K562 (cell line): ENCODE measurements around the gene PHF20. TPM values are rescaled to one million over a fixed set of nuclear protein-coding genes. Genes with fewer than 3 reads are reported as not detected.

Source experiments
- HINFP ChIP-seq: fragments of 450-650 bp; conservative IDR thresholded peaks from 2 replicates; pipeline ENCODE4 v1.6.1; 2016; ENCODE audit warnings: missing genetic modification characterization, low read depth, mild to moderate bottlenecking, control low read depth, missing compliant biosample characterization
- HIVEP1 ChIP-seq: fragments of 250-450 bp; sonication (Bioruptor Pico); IDR thresholded peaks from 2 replicates; pipeline ENCODE4 v1.4.0; 2020; ENCODE audit warnings: mild to moderate bottlenecking
- HLTF ChIP-seq: fragments of 450-650 bp; IDR thresholded peaks from 2 replicates; pipeline ENCODE4 v1.6.1; 2016
- REST ChIP-seq, 2 experiments: fragments of 450-650 bp; formaldehyde crosslinking in 1 of 2; IDR thresholded peaks; 2 replicates each; pipeline versions ENCODE4 v1.4.0 to v1.6.1; 2014 to 2020; ENCODE audit warnings: mild to moderate bottlenecking in 2 of 2, borderline replicate concordance in 1 of 2, low read depth in 1 of 2
- RFX5 ChIP-seq: IDR thresholded peaks from 2 replicates; pipeline ENCODE4 v1.6.1; 2011; ENCODE audit warnings: low read depth, mild to moderate bottlenecking, improper control_type of control experiment, low read length
- SAFB ChIP-seq: fragments of 200-400 bp; formaldehyde crosslinking; IDR thresholded peaks from 2 replicates; pipeline ENCODE4 v1.6.1; 2017; ENCODE audit warnings: low read depth, low read length, borderline replicate concordance
- STAT5B ChIP-seq: fragments of 250-450 bp; sonication (Bioruptor Pico); IDR thresholded peaks from 2 replicates; pipeline ENCODE4 v1.8.0; 2021; ENCODE audit warnings: mild to moderate bottlenecking, inconsistent platforms
- ZNF239 ChIP-seq: fragments of 250-450 bp; sonication (Bioruptor Pico); IDR thresholded peaks from 2 replicates; pipeline ENCODE4 v1.4.0; 2020; ENCODE audit warnings: mild to moderate bottlenecking
- polyA plus RNA-seq, 8 experiments: library from polyadenylated mRNA; depleted of rRNA in 4 of 8; stranded (reverse) in 5 of 8; unstranded in 3 of 8; fragments of >200 nt; fragmentation: Nextera tagmentation in 2 of 8; fragmentation: Illumina TruSeq in 1 of 8; extraction: Ambion mirVana in 2 of 8; extraction: Trizol in 1 of 8; gene quantifications; 2 replicates each; pipeline versions ENCODE4 v1.2.1 to v1.2.3, GENCODE V29; 2011 to 2014; ENCODE audit warnings: inconsistent platforms in 1 of 8, missing spikeins in 1 of 8
- total RNA-seq, 7 experiments: library from RNA; depleted of rRNA in 6 of 7; stranded (reverse); fragments of >200 nt in 6 of 7; fragmentation: Illumina TruSeq in 2 of 7; extraction: Trizol in 2 of 7; gene quantifications; 2 replicates each; pipeline versions ENCODE4 v1.2.1 to v1.2.3, GENCODE V29; 2011 to 2021; ENCODE audit warnings: low replicate concordance in 1 of 7
- TF ChIP-seq, protein P1 (sequence below): IDR thresholded peaks from 2 replicates; pipeline ENCODE4 v1.6.1; 2011; ENCODE audit warnings: borderline replicate concordance, low read depth, mild to moderate bottlenecking, moderate library complexity, low read length; ENCODE audit not compliant: insufficient read depth, poor library complexity, severe bottlenecking
- TF ChIP-seq, protein P2 (sequence below), 2 experiments: fragments of 450-650 bp in 1 of 2; IDR thresholded peaks; 2 replicates each; pipeline ENCODE4 v1.6.1; 2011 to 2017; ENCODE audit warnings: low read depth in 2 of 2, antibody characterized with exemption in 1 of 2, borderline replicate concordance in 1 of 2, low read length in 1 of 2, mild to moderate bottlenecking in 1 of 2, mixed read lengths in 1 of 2; ENCODE audit not compliant: control insufficient read depth in 1 of 2

The PHF20 gene
- total and polyA plus RNA-seq, 9 of the 15 experiments (the other 6 are each of a cell fraction or from before 2014, with no cell fraction given) = 49.9 to 196 (median 70.7) TPM

- TF ChIP-seq REST (IDR thresholded peaks at IDR 0.05; ENCODE audit: borderline replicate concordance) = peak; percentile 47; the same call in 1 of the 2 replicates
- 0 out of 2 replicates have a peak, but pooled peaks have one; percentile 43 for TF ChIP-seq REST (CRISPR knock-in tag; IDR thresholded peaks at IDR 0.05; ENCODE audit: low read depth)
- TF ChIP-seq HINFP (tag) = peak; percentile 85
- peak; percentile 91 for TF ChIP-seq ZNF239 (CRISPR knock-in tag)
- TF ChIP-seq STAT5B = no peak
- TF ChIP-seq HIVEP1 (CRISPR knock-in tag) = no peak
- TF ChIP-seq, protein P1, sequence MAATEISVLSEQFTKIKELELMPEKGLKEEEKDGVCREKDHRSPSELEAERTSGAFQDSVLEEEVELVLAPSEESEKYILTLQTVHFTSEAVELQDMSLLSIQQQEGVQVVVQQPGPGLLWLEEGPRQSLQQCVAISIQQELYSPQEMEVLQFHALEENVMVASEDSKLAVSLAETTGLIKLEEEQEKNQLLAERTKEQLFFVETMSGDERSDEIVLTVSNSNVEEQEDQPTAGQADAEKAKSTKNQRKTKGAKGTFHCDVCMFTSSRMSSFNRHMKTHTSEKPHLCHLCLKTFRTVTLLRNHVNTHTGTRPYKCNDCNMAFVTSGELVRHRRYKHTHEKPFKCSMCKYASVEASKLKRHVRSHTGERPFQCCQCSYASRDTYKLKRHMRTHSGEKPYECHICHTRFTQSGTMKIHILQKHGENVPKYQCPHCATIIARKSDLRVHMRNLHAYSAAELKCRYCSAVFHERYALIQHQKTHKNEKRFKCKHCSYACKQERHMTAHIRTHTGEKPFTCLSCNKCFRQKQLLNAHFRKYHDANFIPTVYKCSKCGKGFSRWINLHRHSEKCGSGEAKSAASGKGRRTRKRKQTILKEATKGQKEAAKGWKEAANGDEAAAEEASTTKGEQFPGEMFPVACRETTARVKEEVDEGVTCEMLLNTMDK = peak; percentile 99
- TF ChIP-seq HLTF = no peak
- TF ChIP-seq, protein P2, sequence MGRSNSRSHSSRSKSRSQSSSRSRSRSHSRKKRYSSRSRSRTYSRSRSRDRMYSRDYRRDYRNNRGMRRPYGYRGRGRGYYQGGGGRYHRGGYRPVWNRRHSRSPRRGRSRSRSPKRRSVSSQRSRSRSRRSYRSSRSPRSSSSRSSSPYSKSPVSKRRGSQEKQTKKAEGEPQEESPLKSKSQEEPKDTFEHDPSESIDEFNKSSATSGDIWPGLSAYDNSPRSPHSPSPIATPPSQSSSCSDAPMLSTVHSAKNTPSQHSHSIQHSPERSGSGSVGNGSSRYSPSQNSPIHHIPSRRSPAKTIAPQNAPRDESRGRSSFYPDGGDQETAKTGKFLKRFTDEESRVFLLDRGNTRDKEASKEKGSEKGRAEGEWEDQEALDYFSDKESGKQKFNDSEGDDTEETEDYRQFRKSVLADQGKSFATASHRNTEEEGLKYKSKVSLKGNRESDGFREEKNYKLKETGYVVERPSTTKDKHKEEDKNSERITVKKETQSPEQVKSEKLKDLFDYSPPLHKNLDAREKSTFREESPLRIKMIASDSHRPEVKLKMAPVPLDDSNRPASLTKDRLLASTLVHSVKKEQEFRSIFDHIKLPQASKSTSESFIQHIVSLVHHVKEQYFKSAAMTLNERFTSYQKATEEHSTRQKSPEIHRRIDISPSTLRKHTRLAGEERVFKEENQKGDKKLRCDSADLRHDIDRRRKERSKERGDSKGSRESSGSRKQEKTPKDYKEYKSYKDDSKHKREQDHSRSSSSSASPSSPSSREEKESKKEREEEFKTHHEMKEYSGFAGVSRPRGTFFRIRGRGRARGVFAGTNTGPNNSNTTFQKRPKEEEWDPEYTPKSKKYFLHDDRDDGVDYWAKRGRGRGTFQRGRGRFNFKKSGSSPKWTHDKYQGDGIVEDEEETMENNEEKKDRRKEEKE (IDR thresholded peaks at IDR 0.05; ENCODE audit: borderline replicate concordance in 1 of 2, control insufficient read depth in 1 of 2, low read depth in 2 of 2, low read length in 1 of 2) = peak in 1 of 2 experiments; percentile 96; a peak in 2 of 4 replicates
- peak; percentile 31; the same call in 1 of the 2 replicates for TF ChIP-seq SAFB
- TF ChIP-seq RFX5 = no peak; the same call in 1 of the 2 replicates
Measured at GRCh38 chr20:35954200-35954906, 182.5 kb downstream of the PHF20 start, which contains the start of gene SCAND1 (continued).
